T1000 (cell line): Measurements from ENCODE around the gene PTPRO.

Experiments
- DNase-seq: peaks from one replicate; lab custom pipeline; 2025; ENCODE audit warnings: mixed read lengths; lab: John Stamatoyannopoulos, UW

Gene PTPRO

DNA sequence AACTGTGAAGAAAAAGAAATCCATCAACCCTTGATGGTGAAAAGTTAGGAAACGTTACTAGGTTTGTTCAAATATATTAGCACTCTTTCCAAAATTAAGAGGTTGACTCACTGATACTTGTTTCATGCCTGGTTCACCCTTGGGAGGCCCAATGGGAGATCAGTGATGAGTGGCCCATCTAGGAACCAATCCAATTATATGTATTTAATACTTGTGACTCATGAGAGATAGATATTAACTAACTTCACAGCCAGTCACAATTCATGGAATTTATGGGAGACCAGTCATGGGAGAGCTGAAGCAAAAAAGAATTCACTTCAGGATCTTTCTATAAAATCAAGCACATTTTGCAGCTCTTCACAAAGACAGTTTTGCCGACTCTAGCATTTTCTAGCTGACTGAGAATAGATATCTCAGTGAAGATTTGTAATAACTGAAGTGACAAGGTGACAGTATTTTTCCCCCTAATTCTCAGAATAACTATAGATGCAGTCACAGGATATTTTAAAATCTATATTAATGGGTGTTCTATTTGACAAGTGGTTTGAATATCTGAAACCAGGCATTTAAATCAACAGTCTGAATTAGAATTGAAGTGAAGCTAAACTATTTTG, 236.7 kb downstream of the PTPRO start:
- DNase-seq, result peak; percentile 64

DNA sequence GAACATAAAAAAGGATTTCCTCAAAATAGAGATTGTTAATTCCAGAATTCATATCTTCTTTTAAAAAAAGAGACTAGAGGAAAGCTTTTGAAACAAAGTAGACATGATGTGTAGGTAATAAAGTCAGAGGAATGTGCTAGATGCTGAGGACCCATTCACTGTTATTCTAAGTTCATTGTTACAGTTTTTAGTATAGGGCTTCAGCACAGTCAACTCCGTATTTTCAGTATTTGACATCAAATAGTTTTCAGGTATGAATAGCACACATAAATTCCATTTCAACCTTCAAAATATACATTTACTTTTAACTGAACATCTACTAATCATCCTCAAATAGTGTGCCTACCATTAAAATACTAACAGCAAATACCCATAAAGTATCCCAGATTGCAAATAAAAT, 239.1 kb downstream of the PTPRO start:
- DNase-seq, result no peak

DNA sequence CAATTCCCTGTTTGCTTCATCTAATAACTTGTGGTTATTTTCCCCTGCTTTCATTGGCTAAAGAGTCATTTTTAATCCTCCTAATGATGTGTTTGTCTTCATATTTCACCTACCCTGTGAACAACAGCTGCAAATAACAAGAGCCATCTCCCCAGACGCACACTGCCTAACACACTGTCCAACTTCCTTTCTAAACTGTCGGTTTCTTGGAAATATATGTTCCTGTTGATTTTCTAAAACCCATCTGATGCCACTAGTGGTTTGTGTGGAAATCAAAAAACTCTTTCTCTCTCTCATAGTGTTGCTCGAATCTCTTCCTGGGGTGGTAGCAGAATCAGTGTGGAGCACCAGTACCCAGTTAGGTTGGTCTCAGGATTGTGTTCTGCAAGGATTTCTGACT, 240.0 kb downstream of the PTPRO start:
- no peak for DNase-seq

DNA sequence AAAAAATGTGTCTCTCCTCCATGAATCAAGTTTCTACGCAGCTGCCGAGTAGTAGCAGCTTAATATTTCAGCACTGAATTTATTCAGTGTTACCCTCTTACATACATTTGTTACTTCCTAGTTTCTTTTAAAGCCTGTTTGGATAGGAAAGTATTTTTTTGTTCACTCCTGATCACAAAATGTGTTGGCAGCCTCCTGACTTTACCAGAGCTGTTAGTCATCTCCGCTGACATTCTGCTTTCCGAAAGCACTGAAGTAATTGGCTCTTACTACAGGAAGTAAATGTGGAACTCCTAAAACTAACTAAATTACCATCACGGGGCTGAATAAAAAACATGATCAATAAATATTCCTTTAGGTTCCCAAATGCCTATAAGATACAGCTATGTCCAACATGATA, 241.4 kb downstream of the PTPRO start:
- DNase-seq, result no peak

DNA sequence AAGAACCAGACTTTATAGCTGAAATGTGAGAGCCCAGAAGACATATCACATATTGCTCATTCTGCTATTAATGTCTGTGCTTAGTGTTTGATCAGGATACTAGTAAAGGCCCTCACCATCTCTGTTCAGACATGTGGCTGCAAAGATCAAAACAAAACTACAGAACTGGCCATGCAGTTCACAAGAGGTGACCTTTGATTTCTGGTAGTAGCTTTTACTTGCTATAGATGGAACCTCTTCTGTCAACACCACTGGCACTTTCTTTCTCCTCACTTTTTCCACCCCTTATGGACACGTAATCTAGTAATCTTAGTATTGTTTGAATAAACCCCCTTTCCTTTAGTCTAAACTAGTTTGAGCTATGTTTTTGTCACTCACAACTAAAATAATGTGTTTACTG, 252.0 kb downstream of the PTPRO start:
- DNase-seq, result no peak

DNA sequence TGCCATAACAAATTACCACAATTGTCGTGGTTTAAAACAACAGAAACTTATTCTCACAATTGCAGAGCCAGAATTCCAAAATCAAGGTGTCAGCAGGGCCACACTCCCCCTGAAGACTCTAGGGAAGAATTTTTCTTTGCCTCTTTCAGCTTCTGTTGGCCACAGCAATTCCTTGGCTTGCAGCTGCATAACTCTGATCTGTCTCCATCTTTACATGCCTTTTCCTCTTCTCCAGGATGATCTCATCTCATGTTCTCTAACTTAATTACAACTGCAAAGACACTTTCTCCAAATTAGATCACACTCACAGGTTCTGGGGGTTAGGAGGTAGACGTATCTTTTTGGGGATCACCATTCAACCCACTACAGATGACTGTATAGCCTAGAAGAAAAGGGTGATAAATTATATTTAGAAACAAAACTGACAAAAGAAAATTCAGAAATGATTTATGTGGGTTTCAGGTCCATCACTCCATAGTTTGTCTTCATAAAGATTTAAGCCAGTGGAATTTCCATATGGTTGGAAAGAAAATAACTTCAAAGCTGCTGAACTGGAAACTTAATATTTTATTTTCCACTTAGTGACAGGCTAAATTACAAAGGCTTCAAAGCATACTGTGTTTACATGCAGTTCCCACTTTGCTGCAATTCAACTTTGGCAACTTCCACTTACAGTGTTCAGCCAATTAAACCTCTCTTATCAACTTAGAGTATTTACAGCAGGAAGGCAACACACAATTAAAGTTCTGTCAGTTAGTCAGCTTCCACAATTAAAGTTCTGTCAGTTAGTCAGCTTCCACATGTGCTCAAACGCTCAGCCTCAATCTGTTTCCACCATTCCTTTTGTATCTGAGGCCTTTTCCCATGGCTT, 253.6 kb downstream of the PTPRO start:
- no peak for DNase-seq

DNA sequence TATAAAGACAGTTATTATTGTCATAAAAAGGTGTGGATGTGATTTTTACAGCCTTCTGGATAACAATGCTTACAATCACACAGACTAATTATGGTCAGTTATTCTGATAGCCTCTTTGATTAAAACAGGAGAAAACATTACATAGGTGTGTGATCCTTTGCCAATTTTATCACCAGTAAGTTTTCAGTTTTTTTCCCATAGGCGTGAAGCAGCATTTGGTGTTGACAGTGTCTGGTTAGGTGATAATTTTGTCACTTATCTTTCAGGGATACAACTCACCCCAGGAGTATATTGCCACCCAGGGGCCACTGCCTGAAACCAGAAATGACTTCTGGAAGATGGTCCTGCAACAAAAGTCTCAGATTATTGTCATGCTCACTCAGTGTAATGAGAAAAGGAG, 258.1 kb downstream of the PTPRO start:
- no peak for DNase-seq

DNA sequence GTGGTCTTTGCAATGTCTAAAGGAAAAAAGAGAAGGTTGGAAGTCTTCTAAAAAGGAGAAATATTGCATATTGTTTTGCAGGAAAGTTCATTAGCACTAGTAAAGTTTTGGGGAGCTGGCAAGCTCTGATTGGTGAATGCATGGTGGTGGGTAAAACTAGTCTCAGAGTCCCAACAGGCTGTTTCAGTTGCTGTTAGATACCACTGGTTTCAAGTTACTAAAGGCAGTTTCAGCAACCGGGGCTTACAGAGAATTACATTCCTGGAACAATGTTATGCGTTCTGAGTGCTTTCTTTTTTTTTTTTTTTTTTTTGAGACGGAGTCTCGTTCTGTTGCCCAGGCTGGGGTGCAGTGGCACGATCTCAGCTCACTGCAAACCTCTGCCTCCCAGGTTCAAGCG, 258.7 kb downstream of the PTPRO start:
- no peak for DNase-seq

DNA sequence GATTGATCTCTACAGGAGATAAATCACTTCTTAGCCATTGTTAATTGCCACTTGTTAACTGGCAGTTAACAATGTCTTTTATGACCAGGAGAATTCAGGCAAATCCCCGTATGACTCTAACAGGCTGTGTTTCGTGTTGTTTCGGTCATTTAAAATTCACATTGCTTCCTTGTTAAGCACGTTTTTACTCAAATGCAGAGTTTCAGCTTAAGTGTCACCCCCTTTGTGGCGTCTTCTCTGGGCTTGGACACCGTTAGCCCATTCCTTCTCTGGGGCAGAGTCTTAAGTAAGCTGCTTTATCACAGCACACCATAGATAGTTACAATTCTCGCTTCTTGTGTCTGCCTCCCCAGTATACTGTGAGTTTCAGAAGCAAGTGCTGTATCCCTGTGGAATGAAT, 261.5 kb downstream of the PTPRO start:
- no peak for DNase-seq

DNA sequence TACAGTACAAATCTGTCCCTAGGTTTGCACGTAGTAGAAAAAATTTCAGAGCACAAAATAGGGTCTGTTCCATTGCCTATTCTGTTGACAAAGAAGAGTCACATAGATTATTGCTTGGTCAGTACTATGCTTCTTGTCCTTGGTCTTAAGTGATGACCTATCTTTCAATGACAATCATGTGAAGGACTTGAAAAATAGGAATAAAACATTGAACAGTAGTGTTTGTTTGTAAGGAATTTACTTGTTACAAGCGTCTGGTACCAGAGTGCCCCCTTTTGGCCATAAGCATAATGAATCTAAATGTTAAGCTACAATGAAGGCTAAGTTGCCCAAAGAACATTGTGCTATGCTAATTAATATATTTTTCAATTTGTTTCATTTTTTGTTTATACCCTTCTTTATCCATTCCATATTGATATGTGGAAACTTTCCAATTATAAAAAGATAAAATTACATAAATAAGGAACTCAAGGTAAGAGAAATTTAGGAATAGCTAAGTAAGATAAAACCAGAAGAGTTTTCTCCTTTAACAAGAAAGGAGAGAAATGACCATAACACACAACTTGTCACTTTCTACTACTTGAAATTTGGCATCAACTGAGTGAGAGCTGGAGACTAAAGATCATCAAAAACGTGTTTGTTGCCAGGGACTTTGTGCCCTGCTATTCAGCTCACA, 262.2 kb downstream of the PTPRO start:
- no peak for DNase-seq

DNA sequence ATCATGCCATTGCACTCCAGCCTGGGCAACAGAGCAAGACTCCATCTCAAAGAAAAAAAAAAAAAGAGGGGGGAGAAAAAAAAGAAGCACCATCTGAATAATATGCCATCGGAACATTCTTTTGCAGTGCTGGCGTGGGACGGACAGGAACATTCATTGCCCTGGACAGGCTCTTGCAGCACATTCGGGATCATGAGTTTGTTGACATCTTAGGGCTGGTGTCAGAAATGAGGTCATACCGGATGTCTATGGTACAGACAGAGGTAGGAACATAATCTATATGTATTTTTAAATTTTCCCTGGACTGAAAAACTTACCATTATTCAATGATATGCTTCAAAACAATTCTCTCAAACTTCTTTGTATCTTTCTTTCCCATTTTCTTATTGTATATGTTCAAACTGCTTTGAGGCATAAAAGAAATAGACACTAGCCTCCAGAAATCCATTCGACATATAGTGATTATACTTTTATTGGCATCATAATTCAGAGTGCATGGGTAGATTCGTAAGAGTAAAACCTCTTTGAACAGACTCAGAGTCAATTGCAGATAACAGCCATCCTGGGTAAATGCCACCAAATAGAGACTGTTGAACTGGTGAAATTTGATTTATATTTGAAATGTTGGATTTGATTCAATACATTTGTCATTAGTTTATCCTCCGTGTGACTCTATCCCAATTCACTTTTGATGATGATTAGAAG, 267.2 kb downstream of the PTPRO start:
- DNase-seq, result no peak

DNA sequence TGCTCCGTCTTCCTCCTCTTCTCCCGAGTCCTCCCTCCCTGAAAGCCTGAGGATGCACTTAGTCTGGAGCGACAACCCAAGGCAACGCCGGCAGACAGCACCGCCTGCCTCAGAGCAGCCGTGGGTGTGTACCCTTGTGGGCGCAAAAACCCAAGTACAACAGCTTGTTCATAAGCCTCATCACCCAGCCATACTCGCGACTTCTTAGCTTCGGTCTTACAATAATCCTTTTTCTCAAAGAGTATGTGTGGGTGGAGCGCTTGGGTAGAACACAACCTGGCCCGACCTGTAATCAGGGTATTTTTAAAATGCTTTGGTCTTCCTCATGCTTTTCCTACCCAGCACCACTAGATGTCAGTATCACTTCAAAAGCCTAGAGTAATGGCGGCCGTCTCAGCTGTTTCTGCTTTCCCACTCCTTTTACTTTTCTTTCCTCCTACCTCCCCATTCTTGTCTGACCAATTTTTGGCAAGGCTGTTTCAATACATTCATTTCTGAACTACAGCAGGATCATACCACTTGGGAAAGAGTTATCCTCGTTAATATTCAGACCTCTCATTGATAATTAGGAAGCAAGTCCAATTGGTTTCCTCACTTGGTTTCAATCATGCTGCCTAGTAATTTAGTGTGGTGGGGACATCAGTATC, 268.0 kb downstream of the PTPRO start:
- peak; percentile 45 for DNase-seq

DNA sequence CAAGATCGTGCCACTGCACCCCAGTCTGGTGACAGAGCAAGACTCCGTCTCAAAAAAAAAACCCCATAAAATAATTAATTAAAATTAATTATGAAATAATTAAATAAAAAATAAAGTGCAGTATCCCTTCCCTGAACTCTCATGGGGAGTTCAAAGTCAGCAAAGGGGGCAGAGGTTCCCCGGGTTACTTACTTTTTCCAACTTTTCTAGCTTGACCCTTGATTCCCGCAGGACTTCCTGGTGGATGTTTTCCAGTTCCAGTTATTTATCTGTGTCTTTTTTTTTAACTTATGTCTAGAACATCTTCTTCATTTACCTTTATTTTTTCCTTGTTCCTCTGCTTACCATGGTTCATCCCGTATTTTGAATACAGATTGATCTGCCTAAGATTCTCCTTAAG, 269.5 kb downstream of the PTPRO start:
- no peak for DNase-seq

DNA sequence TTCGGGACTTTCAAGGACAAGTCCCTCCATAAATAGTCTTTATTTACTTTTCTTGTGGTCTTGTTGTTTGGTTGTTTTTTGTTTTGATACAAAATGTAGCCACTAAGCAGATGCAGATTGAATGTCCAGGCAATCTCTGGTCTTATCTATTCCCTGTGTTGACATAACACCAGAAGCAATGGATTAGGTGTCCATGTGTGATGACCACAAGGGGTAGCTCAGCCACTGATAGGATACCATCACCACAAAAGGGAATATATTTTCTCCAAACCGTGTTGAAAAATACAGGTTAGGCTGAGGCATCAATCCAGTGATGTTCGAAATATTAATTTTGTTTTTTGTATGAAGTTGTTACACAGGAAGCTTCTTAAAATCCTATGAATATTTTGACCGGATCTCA, 270.6 kb downstream of the PTPRO start:
- no peak for DNase-seq

DNA sequence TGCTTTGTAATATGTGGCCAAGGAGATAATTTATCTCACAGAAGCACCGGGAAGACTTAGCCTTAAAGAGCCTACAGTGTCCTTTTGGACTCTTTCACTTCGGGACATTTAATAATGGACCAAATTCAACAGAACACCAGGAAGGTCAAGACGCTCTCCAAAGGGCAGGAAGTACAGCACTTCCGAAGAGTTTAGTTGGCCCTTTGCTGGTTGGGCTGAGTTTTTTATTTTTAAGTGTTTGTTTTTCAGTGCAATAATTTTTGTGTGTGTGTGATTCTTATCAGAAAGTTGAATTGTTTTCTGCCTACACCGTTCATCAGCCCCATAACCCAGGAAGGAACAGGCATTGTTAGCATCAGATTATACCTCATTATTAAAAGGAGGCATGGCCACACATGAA, 273.9 kb downstream of the PTPRO start:
- DNase-seq, result no peak

DNA sequence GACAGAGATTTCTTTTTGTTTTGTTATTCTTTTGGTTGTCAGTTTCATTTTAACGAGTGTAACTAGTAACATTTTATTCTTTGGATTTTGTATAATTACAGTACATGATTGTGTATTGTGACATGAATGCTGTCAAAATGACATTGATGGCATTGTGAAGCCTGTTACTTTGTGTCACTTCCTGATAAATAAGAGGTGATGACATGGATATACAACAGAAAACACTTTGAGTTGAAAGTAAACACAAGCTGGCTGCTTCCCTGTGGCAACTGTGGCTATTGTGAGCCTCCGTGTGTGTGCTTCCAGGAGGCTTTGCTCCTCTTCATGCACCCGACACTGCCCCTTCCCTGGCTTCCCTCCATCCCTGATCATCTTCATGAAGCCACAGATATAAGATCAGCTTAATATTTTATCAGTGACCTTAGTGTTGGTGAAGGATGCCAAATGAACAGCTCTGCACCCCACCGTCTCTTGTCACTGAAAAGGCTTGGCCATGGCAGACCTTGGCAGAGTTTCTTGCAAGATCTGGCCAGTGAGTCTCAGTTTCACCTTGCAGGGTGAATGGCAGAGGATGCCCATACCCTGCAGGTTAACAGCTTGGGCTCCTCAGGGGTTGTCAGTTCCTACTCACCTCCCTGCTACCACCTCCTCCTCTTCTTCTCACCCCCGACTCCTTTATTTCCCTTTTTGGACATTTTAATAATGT, 275.0 kb downstream of the PTPRO start:
- DNase-seq, result no peak

DNA sequence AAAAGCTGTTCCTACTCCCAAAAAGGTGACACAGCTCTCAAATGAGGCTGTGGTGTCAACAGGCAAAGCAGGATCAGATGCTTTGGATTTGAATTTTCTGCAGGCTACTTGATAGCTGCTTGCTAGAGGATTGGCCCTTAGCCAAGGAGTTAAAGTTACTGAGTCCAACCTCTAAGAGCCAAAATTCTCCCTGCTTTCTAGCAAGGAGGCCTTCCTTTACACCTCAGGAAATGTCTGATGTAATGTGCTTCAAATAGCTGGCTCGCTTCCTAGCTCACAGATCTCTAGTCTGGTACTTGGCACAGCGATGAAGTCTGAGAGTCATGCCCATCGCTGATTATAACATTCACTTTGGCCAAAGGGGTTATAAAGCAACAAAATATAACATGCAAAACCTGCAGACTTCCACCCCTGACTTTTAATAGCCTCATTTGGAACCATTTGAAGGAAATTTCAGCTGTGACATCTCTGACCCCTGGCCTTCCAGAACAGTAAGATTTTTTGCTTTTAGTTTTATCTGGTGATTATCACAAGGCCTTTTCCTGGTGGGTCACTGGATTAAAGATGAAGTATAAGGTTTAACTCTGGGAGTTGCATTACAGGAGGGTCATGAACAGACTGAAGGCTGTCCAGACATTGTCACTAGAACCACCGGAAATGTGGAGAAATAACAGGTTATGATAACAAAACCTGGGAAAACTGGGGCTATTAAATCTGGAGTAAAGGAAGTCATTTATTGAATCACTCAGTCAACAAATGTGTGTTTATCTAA, 277.1 kb downstream of the PTPRO start:
- no peak for DNase-seq

DNA sequence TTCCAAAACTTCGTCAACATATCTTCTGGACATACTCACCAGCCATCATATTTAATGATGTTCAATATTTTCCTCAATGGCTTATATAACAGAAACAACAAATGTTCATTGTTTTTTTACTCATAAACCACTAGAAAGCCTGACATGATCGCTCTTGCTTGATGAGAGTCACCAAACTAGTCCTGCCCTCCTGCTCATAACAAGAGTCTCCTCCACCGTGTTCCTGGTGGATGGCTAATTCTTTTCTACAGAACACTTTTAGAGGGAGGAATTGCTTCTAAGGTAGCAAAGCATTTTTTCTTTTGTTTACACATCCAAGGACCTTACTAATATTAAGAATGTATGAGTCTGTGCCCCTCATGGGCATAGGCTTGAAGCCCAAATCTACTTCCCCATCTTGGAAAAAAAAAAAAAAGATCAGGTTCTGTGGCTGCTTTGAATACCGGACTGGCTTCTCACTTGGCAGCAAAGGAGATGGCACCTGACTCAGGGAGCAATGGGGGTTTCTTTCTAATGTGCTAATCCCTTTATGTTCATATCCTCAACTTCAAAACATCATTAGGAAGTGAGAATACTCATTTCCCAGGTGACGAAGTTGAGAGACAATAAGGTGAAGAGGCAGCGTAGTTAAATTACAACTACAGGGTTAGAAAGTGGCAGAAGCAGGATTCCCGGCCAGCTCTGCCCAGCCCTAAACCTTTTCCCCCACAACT, 278.1 kb downstream of the PTPRO start:
- no peak for DNase-seq

DNA sequence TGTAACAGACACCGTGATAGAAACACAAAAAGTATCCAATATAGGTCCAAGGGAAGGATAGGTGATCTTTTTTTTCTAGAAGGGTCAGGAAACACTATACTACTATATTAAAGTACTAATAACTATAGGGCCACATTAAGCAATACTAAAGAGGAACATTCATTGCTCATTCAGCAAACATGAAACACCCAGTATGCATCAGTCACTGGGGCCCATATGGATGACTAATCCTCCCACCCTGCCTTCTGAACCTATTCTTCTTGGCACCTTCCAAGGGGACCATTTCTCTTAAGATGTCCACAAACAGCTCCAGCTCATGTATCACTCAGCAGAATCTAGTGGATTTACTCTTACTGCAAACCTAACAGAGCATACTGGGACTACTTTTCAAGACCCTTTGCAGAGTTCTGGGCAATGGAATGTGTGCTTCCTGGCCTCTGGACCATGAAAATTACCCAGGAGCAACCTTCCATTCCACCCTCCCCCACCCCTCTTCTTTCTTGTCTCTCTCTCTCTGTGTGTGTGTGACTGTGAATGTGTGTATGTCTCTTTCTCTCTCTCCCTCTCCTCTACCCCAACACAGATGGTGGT, 279.0 kb downstream of the PTPRO start:
- DNase-seq, result no peak
